K562 (cell line): ENCODE measurements around the gene CMSS1.

ENCODE experiments used
- CREB1 ChIP-seq, 2 experiments: sonication (generic) in 1 of 2; formaldehyde crosslinking in 1 of 2; IDR thresholded peaks; 2 replicates each; pipeline versions ENCODE4 v1.6.1 to v1.8.0; 2012 to 2022; ENCODE audit warnings: inconsistent platforms in 1 of 2, mild to moderate bottlenecking in 1 of 2, missing genetic modification reagents in 1 of 2, moderate library complexity in 1 of 2
- FOSL1 ChIP-seq: fragments of 200-800 bp; sonication (Bioruptor generic); conservative IDR thresholded peaks from 2 replicates; pipeline ENCODE4 v1.6.1; 2016; ENCODE audit warnings: missing genetic modification characterization, missing compliant biosample characterization
- HCFC1 ChIP-seq: IDR thresholded peaks from 2 replicates; pipeline ENCODE4 v1.6.1; 2012; ENCODE audit warnings: low read depth, low read length, improper control_type of control experiment
- HDAC1 ChIP-seq, 2 experiments: fragments of 450-650 bp; IDR thresholded peaks; 2 replicates each; pipeline ENCODE4 v1.6.1; 2016 to 2017; ENCODE audit warnings: inconsistent platforms in 1 of 2, mild to moderate bottlenecking in 1 of 2, moderate library complexity in 1 of 2
- MAFG ChIP-seq: fragments of 450-650 bp; conservative IDR thresholded peaks from 2 replicates; pipeline ENCODE4 v1.6.1; 2016; ENCODE audit warnings: missing genetic modification characterization, missing compliant biosample characterization
- NBN ChIP-seq: fragments of 450-650 bp; IDR thresholded peaks from 2 replicates; pipeline ENCODE4 v1.6.1; 2016; ENCODE audit warnings: low read depth, mild to moderate bottlenecking
- NR3C1 ChIP-seq: sonication (generic); formaldehyde crosslinking; IDR thresholded peaks from 2 replicates; pipeline ENCODE4 v1.8.1; 2022; ENCODE audit warnings: missing genetic modification reagents
- PTRF ChIP-seq: fragments of 450-650 bp; IDR thresholded peaks from 2 replicates; pipeline ENCODE4 v1.6.1; 2016; ENCODE audit warnings: mild to moderate bottlenecking, missing genetic modification characterization, missing compliant biosample characterization
- RAD51 ChIP-seq: fragments of 450-650 bp; IDR thresholded peaks from 2 replicates; pipeline ENCODE4 v1.7.1; 2016; ENCODE audit warnings: low read depth, mild to moderate bottlenecking, borderline replicate concordance
- SMARCC2 ChIP-seq: fragments of 450-650 bp; IDR thresholded peaks from 2 replicates; pipeline ENCODE4 v1.6.1; 2017; ENCODE audit warnings: antibody characterized with exemption, moderate library complexity, mild to moderate bottlenecking, low read depth
- ZNF121 ChIP-seq: sonication (generic); formaldehyde crosslinking; conservative IDR thresholded peaks from 2 replicates; pipeline ENCODE4 v1.8.0; 2022; ENCODE audit warnings: missing genetic modification reagents
- TF ChIP-seq, protein P1 (sequence below), 3 experiments: IDR thresholded peaks in 2 of 3; conservative IDR thresholded peaks in 1 of 3; 2 replicates each; pipeline ENCODE4 v1.5.1; 2011 to 2012; ENCODE audit warnings: low read length in 3 of 3, mild to moderate bottlenecking in 3 of 3, control low read depth in 2 of 3, improper control_type of control experiment in 1 of 3, inconsistent platforms in 1 of 3, low read depth in 1 of 3, mixed read lengths in 1 of 3, moderate library complexity in 1 of 3; ENCODE audit not compliant: insufficient read depth in 2 of 3
- TF ChIP-seq, protein P2 (sequence below): fragments of 250-450 bp; sonication (Bioruptor Pico); IDR thresholded peaks from 2 replicates; pipeline ENCODE4 v1.8.0; 2022; ENCODE audit warnings: inconsistent platforms

DNA sequence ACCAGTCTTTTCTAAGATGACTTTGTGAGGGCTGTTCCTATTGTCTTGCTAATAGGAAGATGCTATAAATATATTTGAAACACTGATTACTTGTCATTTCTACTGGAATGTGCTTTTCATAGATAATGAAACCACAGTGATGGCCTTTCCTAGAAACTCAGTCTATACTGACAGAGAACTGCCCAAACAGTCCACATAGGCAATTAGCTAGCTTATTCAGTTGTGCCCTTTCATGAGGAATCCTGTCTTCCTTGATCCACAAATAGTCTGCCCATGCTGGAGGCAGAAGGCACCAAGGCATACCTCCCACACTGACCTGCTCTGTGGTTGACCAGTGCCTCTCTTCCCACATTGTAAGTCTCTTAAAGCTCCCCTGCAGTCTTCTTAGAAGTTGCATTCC, 135.9 kb downstream of the CMSS1 start:
- TF ChIP-seq NR3C1 (no peak), PTRF (tag) (no peak), NBN (no peak), FOSL1 (tag) (no peak), ZNF121 (CRISPR knock-in tag) (no peak), RAD51 (no peak), HCFC1 (no peak), CREB1 (IDR thresholded peaks at IDR 0.05) (no peak), CREB1 (CRISPR knock-in tag; IDR thresholded peaks at IDR 0.05) (no peak), MAFG (tag) (no peak), SMARCC2 (no peak), HDAC1 (IDR thresholded peaks at IDR 0.05) (no peak)
- TF ChIP-seq, protein P1, sequence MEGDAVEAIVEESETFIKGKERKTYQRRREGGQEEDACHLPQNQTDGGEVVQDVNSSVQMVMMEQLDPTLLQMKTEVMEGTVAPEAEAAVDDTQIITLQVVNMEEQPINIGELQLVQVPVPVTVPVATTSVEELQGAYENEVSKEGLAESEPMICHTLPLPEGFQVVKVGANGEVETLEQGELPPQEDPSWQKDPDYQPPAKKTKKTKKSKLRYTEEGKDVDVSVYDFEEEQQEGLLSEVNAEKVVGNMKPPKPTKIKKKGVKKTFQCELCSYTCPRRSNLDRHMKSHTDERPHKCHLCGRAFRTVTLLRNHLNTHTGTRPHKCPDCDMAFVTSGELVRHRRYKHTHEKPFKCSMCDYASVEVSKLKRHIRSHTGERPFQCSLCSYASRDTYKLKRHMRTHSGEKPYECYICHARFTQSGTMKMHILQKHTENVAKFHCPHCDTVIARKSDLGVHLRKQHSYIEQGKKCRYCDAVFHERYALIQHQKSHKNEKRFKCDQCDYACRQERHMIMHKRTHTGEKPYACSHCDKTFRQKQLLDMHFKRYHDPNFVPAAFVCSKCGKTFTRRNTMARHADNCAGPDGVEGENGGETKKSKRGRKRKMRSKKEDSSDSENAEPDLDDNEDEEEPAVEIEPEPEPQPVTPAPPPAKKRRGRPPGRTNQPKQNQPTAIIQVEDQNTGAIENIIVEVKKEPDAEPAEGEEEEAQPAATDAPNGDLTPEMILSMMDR (IDR thresholded peaks at IDR 0.05 in 2 of 3, conservative IDR thresholded peaks at IDR 0.05 in 1 of 3; ENCODE audit: insufficient read depth in 2 of 3, low read depth in 1 of 3, low read length in 3 of 3) = no peak
- TF ChIP-seq, protein P2, sequence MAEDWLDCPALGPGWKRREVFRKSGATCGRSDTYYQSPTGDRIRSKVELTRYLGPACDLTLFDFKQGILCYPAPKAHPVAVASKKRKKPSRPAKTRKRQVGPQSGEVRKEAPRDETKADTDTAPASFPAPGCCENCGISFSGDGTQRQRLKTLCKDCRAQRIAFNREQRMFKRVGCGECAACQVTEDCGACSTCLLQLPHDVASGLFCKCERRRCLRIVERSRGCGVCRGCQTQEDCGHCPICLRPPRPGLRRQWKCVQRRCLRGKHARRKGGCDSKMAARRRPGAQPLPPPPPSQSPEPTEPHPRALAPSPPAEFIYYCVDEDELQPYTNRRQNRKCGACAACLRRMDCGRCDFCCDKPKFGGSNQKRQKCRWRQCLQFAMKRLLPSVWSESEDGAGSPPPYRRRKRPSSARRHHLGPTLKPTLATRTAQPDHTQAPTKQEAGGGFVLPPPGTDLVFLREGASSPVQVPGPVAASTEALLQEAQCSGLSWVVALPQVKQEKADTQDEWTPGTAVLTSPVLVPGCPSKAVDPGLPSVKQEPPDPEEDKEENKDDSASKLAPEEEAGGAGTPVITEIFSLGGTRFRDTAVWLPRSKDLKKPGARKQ (CRISPR knock-in tag) = no peak
